GM19035 (cell line): ENCODE data around the gene MORN1.

Experiments
- ATAC-seq: cut with Tn5 transposase; IDR thresholded peaks from one replicate; pipeline ENCODE4 v1.9.1; 2021; ENCODE audit not compliant: unreplicated experiment

MORN1 gene

GRCh38 chr1:2422523-2422922 lies 31.2 kb upstream of the MORN1 start:
- ATAC-seq: no peak

GRCh38 chr1:2419416-2419815 lies 28.1 kb upstream of the MORN1 start:
- ATAC-seq: no peak

GRCh38 chr1:2418791-2419320 lies 27.5 kb upstream of the MORN1 start:
- no peak for ATAC-seq

GRCh38 chr1:2417833-2418225 lies 26.5 kb upstream of the MORN1 start:
- no peak for ATAC-seq

DNA sequence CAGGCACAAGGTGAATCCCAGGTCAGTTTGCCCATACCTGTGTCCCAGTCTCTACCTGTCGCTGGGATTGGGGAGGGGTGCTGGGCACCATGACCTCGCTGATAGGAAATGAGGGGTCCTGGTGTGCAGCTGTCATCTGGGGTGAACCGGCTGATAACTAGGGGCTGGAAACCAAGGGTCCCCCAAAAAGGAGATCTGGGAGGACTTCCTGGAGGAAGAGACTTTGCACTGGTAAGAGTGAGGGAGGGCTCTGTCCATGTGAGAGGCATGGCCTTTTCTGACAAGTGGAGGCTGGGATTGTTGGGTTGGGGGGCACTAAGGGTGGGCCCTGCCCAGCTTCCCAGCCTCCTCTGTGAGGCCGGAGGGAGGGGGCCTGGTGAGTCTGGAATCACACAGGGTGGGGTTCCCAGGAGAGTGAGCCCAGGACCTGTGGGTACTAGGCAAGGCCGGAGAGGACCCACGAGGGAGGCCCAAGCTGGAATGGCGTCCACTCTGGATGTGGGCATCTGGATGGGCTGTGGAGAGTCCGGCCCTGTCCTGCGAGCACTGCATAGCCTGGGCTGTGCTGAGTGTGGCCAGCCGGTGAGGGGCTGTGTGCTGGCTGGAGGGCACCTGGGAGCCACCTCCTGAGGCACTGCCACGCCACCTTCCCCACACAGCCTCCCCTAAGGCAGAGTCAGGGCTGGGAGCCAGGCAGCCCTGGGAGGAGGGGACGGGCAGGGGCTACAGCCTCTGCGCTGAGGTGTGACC lies 25.9 kb upstream of the MORN1 start:
- no peak for ATAC-seq

- ATAC-seq: no peak
Measured at GRCh38 chr1:2416403-2416802, 25.0 kb upstream of the MORN1 start.

- ATAC-seq: no peak
Measured at GRCh38 chr1:2415801-2416208, 24.5 kb upstream of the MORN1 start.

DNA sequence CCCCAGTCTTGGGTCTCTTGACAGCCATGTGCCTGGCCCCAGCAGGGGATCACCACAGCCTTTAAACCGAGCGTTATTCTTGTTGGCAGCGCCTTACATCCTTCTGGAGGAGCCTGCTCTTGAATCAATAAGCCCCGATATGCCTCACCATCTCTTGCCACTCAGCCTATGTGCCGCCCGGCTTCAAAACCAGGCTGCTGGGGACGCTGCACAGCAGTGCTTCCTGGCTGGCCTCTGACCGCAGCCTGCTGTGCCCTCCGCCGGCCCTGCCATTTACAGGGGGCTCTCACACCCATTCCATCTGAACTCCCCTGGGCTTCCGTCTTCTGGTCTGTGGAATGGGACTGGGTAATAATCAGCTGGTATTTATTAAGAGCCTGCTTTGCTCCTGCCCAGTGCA lies 24.0 kb upstream of the MORN1 start:
- no peak for ATAC-seq

DNA sequence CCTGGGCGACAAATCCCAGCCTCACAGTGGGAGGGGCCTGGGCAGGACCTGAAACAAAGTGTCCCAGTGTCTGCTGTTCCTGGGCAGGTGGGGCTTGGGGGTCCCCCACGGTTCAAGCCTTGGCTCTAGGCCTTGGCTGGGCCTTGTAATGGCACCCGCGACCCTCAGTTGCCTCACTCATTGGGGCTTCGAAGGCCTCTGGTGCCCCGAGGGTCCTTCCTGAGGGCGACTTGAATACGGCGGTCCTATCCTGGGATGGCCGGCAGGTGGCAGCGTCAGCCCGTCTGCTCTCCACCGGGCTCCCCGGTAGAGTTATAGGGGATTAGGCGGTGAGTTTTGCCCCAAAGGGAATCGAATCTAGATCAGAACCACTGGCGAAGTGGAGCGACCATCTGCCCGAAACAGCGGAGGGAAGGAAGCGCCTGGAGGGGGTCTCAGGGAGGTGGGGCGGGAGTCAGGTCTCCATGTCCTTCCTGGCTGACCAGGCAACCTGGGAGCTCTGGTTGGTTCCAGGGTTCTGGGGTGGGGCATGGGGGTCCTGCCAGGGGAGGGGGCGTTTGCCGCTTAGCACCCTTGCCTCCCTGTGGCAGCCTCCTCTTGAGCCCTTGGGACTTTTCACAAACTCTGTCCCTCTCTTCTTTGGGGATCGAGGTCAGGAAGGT lies 23.1 kb upstream of the MORN1 start:
- ATAC-seq: no peak

DNA sequence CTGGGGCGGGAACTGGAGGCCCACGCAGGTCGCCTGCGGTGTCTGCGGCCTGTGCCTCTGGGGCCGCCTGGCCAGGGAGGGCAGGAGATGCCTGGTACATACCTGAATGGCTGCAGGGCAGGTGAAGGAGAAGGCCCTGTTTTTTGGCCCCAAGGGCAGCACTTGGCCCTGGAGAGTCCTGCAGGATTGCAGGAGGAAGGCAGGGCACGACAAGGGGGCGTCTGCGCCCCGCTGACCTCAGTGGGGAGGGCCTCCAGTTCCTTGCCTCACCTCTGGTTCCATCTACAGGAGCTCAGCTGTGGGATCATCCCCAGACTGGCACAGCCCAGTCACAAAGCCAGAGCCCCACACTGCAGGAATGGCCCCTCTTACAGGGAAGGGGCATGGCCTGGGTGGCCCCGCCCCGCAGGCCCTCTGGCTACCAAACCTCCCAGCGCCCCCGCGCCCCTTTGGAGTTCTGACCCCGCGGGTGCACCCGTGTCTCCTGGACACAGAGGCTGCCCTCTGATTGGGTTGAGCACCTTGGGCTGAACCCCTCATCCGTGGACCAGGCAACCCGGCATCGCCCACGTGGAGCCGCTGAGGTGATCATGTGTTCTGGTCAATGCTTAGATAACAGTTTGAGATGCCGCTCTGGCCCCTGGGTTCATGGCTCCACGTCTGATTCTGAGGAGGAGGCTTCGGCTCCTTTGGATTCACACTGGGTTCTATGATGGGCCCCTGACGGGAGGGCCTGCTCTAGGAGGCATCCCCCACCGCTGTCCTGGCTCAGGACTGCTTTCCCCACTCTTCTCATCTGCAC lies 22.3 kb upstream of the MORN1 start:
- no peak for ATAC-seq

- ATAC-seq: peak; percentile 21
Measured at GRCh38 chr1:2412773-2413494, 21.6 kb upstream of the MORN1 start.

DNA sequence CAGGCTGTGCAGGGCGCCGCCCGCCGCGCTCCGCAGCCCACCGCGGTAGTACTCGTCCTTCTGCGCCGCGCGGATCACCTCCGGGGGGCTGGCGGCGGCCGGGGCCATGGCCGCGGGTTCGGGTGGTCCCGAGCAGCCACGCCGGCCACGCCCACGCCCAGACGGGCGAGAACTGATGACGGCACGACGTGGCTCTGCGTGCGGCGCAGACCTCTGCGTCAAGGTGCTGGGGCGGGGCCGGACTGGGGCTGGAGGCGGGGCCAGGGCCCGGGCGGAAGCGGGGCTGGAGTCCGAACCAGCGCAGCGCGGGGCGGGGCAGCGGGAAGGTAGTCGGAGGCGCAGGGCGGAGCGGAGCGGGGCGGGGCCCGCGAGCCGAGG lies 21.0 kb upstream of the MORN1 start, which contains the start of gene PEX10:
TSS of gene PEX10 (minus strand) at position 170 of the 378 bp plus-strand sequence. CDS start at position 108, 62 bp downstream.
- ATAC-seq: peak; percentile 83

GRCh38 chr1:2411801-2412394 lies 20.5 kb upstream of the MORN1 start:
- ATAC-seq: peak; percentile 30

- no peak for ATAC-seq
Measured at GRCh38 chr1:2409745-2410144, 18.4 kb upstream of the MORN1 start.

- ATAC-seq: no peak
Measured at GRCh38 chr1:2408859-2409276, 17.5 kb upstream of the MORN1 start.

DNA sequence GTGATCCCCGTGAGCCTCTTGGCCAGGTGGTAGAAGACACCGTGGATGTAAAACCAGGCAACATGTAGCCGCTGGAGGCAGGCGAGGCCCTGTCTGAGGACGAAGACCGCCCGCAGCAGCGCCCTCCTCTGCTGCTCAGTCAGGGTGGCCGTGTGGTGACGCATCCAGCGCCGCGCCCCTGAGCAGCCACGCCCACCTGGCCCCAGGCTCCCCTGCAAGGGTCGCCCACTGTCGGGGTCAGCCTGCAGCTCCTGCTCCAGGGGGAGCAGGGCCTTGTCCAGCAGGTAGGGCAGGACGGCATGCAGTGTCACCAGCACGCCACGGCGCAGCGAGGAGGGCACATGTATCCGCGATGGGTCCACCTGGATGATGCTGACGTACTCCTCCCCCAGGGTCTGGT lies 17.1 kb upstream of the MORN1 start:
- ATAC-seq: no peak

DNA sequence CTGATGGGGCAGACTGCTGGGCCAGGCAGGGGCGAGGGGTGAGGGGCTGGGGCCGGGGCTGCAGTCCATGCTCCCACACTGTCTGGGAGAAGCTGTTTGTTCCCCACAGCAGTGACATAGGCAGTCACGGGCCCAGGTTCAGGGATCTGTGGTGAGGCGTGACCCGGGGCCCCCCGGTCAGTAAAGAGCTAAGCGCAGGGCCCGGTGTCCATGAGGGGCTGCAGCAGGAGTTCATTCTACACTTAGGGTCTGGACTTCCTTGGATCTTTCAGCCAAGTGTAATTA lies 16.6 kb upstream of the MORN1 start:
- ATAC-seq: no peak

- ATAC-seq: no peak
Measured at GRCh38 chr1:2407166-2407990, 16.0 kb upstream of the MORN1 start.

DNA sequence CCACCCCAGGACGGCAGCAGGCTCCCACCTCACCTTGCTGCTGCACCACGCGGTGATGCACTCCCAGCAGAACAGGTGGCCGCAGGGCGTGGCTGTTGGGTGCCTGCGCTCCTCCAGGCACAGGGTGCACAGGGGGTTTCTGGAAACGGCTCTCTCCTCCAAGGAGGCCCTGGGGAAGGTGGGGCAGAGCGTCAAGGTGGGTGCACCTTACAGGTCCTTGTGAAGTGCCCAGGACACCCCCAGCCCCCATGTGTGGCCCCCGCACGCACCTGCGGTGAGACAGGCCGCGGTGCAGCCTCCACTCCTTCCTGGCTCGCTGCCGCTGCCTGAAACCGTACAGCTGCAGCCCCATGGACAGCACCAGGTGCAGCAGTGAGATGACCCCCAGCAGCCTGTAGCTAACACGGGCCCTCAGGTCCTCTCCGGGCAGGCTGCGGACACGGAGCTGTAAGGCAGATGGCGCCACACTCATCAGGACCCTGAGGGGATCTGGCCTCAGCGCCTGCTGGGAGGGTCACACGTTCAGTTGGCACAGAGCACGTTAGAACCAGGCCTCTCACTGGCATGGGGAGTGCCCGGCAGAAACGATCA lies 15.2 kb upstream of the MORN1 start:
- ATAC-seq: no peak
